AG09319 (cell line): Measurements from ENCODE around the gene TIGD1.
"Not testable (repeated sequence)": the region's sequence is repeated elsewhere in the genome, so short reads cannot be mapped to it uniquely, and the experiment has no call there.

Experiments
- DNase-seq: peaks from one replicate; pipeline ENCODE4 v3.0.0-alpha.2; 2010; ENCODE audit warnings: low read depth; ENCODE audit errors: extremely low read depth
- TF ChIP-seq, protein P1 (sequence below): IDR thresholded peaks from 2 replicates; pipeline ENCODE4 v1.5.1; 2011; ENCODE audit warnings: low read depth, mild to moderate bottlenecking, inconsistent platforms, low read length, moderate library complexity

Gene TIGD1

GRCh38 chr2:232537499-232537898, 12.9 kb downstream of the TIGD1 start:
- TF ChIP-seq, protein P1, sequence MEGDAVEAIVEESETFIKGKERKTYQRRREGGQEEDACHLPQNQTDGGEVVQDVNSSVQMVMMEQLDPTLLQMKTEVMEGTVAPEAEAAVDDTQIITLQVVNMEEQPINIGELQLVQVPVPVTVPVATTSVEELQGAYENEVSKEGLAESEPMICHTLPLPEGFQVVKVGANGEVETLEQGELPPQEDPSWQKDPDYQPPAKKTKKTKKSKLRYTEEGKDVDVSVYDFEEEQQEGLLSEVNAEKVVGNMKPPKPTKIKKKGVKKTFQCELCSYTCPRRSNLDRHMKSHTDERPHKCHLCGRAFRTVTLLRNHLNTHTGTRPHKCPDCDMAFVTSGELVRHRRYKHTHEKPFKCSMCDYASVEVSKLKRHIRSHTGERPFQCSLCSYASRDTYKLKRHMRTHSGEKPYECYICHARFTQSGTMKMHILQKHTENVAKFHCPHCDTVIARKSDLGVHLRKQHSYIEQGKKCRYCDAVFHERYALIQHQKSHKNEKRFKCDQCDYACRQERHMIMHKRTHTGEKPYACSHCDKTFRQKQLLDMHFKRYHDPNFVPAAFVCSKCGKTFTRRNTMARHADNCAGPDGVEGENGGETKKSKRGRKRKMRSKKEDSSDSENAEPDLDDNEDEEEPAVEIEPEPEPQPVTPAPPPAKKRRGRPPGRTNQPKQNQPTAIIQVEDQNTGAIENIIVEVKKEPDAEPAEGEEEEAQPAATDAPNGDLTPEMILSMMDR, result no peak
- no peak for DNase-seq

GRCh38 chr2:232537079-232537478, 13.3 kb downstream of the TIGD1 start:
- DNase-seq, result no peak
- TF ChIP-seq, protein P1, result 0 out of 2 replicates have a peak, but pooled peaks have one; percentile 4

GRCh38 chr2:232535761-232536530, 14.4 kb downstream of the TIGD1 start:
- no peak for DNase-seq
- TF ChIP-seq, protein P1, result no peak

GRCh38 chr2:232534940-232535651, 15.3 kb downstream of the TIGD1 start:
- TF ChIP-seq, protein P1, result no peak
- no peak for DNase-seq

- TF ChIP-seq, protein P1, result no peak
- DNase-seq, result no peak
These were observed 16.2 kb downstream of the TIGD1 start for GRCh38 chr2:232533944-232534710.

DNA sequence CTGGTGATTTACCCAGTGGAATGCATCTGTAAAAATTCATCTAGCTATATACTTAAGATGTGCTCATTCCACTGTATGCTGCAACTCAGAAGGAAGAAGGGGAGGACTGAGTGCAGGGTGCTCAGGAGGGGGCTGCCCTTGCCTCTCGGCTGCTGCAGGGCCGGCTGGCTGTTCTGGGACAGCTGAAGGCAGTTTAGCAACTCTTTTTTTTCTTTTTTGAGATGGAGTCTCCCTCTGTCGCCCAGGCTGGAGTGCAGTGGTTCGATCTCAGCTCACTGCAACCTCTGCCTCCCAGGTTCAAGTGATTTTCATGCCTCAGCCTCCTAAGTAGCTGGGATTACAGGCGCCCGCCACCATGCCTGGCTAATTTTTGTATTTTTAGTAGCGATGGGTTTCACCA, 17.5 kb downstream of the TIGD1 start:
- not testable (repeated sequence) for DNase-seq

DNA sequence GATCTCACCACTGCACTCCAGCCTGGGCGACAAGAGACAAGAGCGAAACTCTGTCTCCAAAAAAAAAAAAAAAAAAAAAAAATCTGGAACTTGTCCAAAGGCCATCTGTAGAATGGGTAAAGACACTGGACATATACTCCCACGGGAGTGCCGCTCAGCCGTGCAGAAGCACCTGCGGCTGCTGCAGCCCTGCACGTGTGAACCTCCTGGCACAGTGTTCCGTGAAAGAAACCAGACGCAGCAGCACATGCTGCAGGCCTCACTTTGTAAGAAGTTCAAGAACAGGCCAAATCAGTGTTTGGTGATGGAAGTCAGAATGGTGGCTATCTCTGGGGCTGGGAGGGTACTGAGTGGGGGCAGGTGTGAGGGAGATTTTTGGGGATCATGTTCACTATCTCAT, 17.9 kb downstream of the TIGD1 start:
- DNase-seq, result no peak
- TF ChIP-seq, protein P1, result no peak
